NCI-H2171 (cell line): ENCODE measurements around the gene CREG1.
"Not testable (repeated sequence)": the region's sequence is repeated elsewhere in the genome, so short reads cannot be mapped to it uniquely, and the experiment has no call there.

Experiments
- DNase-seq: peaks from one replicate; lab custom pipeline; 2025; lab: John Stamatoyannopoulos, UW

The CREG1 gene

GRCh38 chr1:167553136-167554027 lies at the start of gene CREG1:
Gene CREG1 (minus strand): TSS chr1:167553762.
- peak; percentile 94 for DNase-seq

- DNase-seq = no peak
These were observed 49.3 kb upstream of the CREG1 start for GRCh38 chr1:167602840-167603239.

- no peak for DNase-seq
These were observed 48.2 kb upstream of the CREG1 start for GRCh38 chr1:167601442-167602383.

GRCh38 chr1:167599957-167600581 lies 46.5 kb upstream of the CREG1 start:
- no peak for DNase-seq

GRCh38 chr1:167594822-167595221 lies 41.3 kb upstream of the CREG1 start:
- DNase-seq = no peak

- no peak for DNase-seq
These were observed 40.3 kb upstream of the CREG1 start for GRCh38 chr1:167593860-167594259.

GRCh38 chr1:167592475-167592874 lies 38.9 kb upstream of the CREG1 start:
- no peak for DNase-seq

GRCh38 chr1:167588361-167588760 lies 34.8 kb upstream of the CREG1 start:
- no peak for DNase-seq

- DNase-seq = no peak
These were observed 34.3 kb upstream of the CREG1 start for GRCh38 chr1:167587872-167588271.

GRCh38 chr1:167587342-167587741 lies 33.8 kb upstream of the CREG1 start:
- no peak for DNase-seq

- DNase-seq = no peak
These were observed 31.0 kb upstream of the CREG1 start for GRCh38 chr1:167584581-167584980.

- DNase-seq = no peak
These were observed 29.2 kb upstream of the CREG1 start for GRCh38 chr1:167582722-167583121.

GRCh38 chr1:167582064-167582463 lies 28.5 kb upstream of the CREG1 start:
- no peak for DNase-seq

- no peak for DNase-seq
These were observed 26.4 kb upstream of the CREG1 start for GRCh38 chr1:167579986-167580385.

- no peak for DNase-seq
These were observed 25.5 kb upstream of the CREG1 start for GRCh38 chr1:167578939-167579521.

GRCh38 chr1:167575649-167576048 lies 22.1 kb upstream of the CREG1 start:
- no peak for DNase-seq

- no peak for DNase-seq
These were observed 19.5 kb upstream of the CREG1 start for GRCh38 chr1:167573035-167573434.

- DNase-seq = not testable (repeated sequence)
These were observed 17.1 kb upstream of the CREG1 start for GRCh38 chr1:167570712-167571111.

GRCh38 chr1:167567663-167568062 lies 14.1 kb upstream of the CREG1 start:
- DNase-seq = no peak

GRCh38 chr1:167566766-167567165 lies 13.2 kb upstream of the CREG1 start:
- no peak for DNase-seq

GRCh38 chr1:167565922-167566321 lies 12.4 kb upstream of the CREG1 start:
- DNase-seq = no peak
